GM19023 (cell line): ENCODE results near the gene PI16.
A peak's percentile ranks its signal among the peaks of the same experiment; 100 is the strongest.

Experiments
- ATAC-seq: cut with Tn5 transposase; IDR thresholded peaks from one replicate; pipeline ENCODE4 v1.9.1; 2021; ENCODE audit warnings: mild to moderate bottlenecking, moderate library complexity; ENCODE audit not compliant: unreplicated experiment

The PI16 gene

GRCh38 chr6:36954262-36954931 is at the start of gene PI16:
PI16 (plus strand) TSS chr6:36954738; CDS start chr6:36954761, 23 bp downstream.
- ATAC-seq = no peak

GRCh38 chr6:36904851-36905393 is 49.6 kb upstream of the PI16 start:
- ATAC-seq = no peak

GRCh38 chr6:36906539-36907325 is 47.8 kb upstream of the PI16 start:
- ATAC-seq = no peak

DNA sequence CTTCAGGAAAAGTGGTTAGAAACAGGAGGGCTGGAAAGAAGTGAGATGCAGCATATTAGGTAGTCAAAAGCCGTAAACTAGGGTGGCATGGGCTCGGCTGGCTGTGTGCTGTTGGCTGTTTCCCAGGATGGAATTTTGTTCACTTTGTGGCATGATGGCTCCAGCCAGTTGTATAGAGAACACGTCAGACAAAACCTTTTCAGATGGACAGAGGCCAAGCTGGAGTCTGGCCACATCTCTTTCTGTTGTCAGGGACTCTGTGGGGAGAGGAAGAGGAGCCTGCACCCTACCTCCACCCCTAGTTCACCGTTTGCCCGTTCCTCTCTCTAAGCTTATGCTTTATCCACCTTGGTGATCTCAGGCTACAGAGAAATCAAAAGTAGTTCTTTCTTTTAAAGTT is 46.8 kb upstream of the PI16 start:
- no peak for ATAC-seq

- ATAC-seq = no peak
Observed at GRCh38 chr6:36908747-36909146, 45.8 kb upstream of the PI16 start.

- ATAC-seq = peak; percentile 26
Observed at GRCh38 chr6:36912030-36912454, 42.5 kb upstream of the PI16 start.

DNA sequence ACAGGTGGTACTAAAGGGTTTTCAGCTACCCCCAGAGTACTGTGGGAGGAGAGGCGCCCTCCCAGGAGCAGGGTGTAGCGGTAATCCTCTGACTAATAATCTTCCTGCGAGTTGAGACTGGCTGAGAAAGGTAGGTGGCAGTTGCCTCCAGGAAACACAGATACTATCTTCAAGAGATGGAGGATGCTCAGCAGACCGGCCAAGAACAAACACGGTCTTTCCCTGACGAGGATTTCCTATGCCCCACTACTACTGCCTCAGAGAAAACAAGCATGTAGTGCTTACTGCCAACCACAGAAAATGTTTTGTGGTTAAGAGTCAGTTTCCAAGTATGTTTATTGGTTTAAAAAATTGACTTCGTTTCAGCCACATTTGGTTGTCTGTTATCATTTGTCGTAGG is 42.0 kb upstream of the PI16 start:
- ATAC-seq = peak; percentile 87

DNA sequence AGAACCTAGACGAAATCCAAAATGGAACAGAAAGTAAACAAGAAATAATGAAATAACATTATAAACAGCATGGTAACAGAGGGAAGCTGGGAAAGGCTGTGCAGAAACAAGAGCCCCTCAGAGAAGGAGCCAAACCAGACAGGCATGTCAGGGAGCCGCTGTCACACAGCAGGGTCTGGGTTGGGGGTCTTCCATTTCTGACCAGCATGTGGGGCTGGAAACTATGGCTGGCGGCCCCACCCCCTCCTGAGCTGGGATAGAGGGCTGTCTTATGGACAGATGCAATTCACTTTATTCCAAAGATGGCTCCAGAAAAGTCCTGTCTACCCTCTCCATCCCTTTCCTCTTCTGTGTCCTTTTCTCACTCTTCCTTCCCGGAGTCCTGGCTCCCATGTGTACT is 41.5 kb upstream of the PI16 start:
- no peak for ATAC-seq

- no peak for ATAC-seq
Observed at GRCh38 chr6:36914227-36914794, 40.2 kb upstream of the PI16 start.

GRCh38 chr6:36915599-36915998 is 38.9 kb upstream of the PI16 start:
- no peak for ATAC-seq

- ATAC-seq = no peak
Observed at GRCh38 chr6:36916126-36916525, 38.4 kb upstream of the PI16 start.

- no peak for ATAC-seq
Observed at GRCh38 chr6:36917541-36918193, 36.9 kb upstream of the PI16 start.

DNA sequence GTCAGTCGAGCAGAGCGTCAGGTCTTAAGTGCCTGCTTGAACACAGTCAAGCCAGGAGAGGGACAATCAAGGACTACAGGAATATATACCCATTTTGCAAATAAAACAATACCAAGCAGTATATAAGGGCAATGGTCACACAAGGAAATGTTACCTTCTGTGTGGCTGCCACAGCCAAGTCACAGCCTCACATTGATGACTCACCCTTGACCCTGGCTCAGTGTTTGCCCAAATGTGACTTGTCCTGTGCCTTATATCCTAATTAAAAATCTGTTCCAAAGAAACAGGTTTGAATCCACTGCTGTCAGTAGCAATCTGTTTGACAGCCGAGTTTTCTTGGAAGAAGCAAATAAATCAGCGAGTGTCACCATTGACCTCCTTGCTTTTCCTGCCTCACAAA is 34.5 kb upstream of the PI16 start:
- no peak for ATAC-seq

DNA sequence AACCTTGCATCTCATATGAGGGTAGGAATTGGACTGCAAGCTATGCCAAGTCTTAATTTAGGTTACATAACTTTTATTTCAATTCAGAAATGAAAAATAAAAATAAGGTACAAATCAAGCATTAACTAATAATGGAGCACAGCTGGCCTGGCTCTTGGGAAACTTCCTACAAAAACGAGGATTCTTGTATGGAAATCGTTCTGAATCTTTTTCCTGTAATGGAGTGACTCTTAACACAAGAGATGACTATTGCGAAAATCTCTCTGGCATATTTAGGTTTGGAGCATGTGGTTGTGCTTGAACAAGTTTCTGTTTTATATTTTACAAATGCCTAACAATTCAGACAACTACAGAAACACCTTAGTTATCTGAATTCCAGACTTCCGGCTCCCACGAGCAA is 34.0 kb upstream of the PI16 start:
- ATAC-seq = no peak

- no peak for ATAC-seq
Observed at GRCh38 chr6:36924131-36924530, 30.4 kb upstream of the PI16 start.

- no peak for ATAC-seq
Observed at GRCh38 chr6:36924778-36925374, 29.7 kb upstream of the PI16 start.

DNA sequence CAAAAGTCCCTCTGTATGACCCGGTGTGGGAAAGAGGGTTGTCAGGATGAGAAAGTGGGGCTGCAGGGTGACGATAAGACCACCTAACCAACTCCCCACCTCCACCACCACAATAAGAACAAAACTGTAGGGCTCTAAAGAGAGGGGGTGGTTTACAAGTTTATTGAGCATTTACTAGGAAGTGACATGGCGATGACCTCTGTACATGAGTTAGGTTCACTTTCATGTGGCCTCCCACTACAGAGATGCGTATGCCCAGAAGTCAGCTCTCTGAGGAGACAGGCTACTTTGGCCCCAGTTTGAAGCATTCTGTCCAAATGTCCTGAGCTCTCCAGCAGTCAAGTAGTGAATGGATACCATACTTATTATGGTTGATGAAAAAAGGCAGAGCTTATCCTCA is 28.7 kb upstream of the PI16 start:
- ATAC-seq = no peak

DNA sequence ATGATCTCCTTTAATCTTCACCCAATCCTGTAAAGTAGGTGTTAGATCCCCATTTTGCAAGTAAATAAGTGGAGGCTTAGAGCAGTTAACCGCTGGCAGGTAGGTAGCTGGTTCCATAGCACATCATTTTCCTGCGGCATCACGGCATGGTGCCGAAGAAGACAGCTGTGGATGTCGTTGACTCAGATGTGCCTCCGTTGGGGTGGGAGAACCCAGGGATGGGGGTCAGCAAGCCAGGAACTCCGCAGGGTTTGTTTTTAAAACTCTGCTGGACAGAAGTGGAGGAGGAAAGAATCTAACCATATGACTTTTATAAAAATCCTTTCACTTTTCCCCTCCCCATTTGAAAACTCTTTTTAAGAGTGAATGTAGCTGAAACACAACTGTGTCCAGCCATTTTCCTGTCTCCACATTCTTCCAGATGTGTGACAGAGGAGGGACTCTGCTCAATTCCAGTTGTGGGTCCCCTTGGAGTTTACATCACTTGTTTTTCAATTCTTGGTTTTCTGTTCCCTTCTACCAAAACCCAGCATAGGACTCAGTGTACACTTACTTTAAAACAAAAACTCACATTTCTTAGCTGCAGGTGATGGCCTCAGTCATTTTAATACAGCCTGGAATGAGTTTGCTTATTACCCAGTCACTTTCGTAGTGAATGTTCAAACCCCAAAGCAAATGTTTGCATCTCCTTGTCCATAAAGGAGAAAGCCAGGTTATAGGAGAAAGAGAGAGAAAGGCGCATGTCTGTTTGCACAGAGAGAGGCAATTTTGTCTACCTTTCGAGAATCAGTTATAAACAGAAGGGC is 27.6 kb upstream of the PI16 start:
- ATAC-seq = no peak

DNA sequence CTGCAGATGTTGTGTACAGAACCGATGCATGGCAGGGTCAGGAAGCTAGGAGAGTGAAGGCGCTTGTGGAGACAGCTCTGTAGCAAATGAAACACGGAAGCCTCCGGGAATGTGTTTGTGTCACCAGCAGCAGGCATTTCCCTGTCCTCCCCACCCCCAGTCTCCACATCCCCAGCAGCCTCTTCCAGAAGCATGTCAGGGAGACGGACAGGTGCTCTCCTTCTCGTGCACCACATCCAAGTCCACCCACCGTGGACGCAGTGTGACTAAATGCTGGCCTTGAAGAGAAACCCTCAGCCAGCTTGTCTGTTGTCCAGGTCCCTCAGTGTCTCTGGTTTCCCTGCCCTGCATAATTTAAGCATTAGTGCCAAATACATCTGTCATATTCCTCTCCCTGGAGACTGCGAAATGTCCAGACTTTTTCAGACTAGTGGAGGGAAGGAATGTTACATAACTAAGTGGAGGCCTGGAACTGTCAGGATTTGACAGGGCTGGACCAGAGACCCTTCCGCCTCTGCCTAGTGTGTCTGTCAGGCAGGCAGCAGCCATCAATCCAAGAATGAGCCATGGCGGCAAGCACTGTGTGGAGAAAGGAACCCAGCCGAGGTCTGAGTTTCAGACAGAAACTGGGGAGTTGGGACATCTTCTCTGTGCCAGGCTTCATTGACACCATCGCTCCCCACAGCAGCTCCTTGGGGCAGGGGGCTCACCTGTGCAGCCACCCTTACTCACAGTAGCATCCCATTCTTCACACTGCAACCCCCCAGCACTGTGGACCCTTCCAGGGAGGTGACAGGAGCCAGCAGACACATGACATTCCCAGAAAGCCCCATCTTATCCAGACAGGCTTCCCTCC is 26.6 kb upstream of the PI16 start:
- no peak for ATAC-seq
